PC-9 (cell line): ENCODE measurements around the gene RFLNA. TPM values are rescaled to one million over a fixed set of nuclear protein-coding genes. Genes with fewer than 3 reads are reported as not detected.

Source experiments
- BruUV-seq: library from RNA; stranded (reverse); fragments of 400-500 nt; replicated peaks from 2 replicates; lab custom pipeline; 2021; lab: Mats Ljungman, UMichigan
- CTCF ChIA-PET: fragments of 300-600 bp; sonication (Branson Sonifier 250); formaldehyde crosslinking; loops from one replicate; lab custom pipeline; 2022; ENCODE audit warnings: antibody characterized with exemption; lab: Charles Lee
- POLR2A ChIA-PET: fragments of 300-600 bp; sonication (Branson Sonifier 250); formaldehyde crosslinking; loops from one replicate; lab custom pipeline; 2022; ENCODE audit warnings: antibody characterized with exemption; ENCODE audit not compliant: unreplicated experiment; lab: Charles Lee
- DNase-seq, 2 experiments: peaks; one replicate each; pipeline versions ENCODE4 v3.0.0 to v3.0.0-alpha.2; 2015 to 2022; ENCODE audit warnings: mixed read lengths in 1 of 2
- H2AFZ ChIP-seq: fragments of 200-600 bp; sonication (generic); 2 replicates; pipeline ENCODE4 v1.8.1; 2017; ENCODE audit warnings: antibody characterized with exemption
- H3F3A ChIP-seq: fragments of 200-600 bp; sonication (generic); 2 replicates; pipeline ENCODE4 v1.8.1; 2017; ENCODE audit warnings: antibody characterized with exemption, mild to moderate bottlenecking, low read depth; ENCODE audit not compliant: insufficient read depth
- H3K27ac ChIP-seq: fragments of 200-600 bp; sonication (generic); 2 replicates; pipeline ENCODE4 v1.6.1; 2016; ENCODE audit warnings: mixed run types
- H3K27me3 ChIP-seq: fragments of 200-600 bp; sonication (generic); 2 replicates; pipeline ENCODE4 v1.6.1; 2016; ENCODE audit warnings: low read depth, mixed run types; ENCODE audit not compliant: insufficient read depth
- H3K36me3 ChIP-seq: fragments of 200-600 bp; sonication (generic); 2 replicates; pipeline ENCODE4 v1.6.1; 2016; ENCODE audit warnings: low read depth, mixed run types
- H3K4me1 ChIP-seq: fragments of 200-600 bp; sonication (generic); replicated peaks from 2 replicates; pipeline ENCODE4 v1.6.1; 2016; ENCODE audit warnings: mixed run types; ENCODE audit not compliant: insufficient read depth
- H3K4me2 ChIP-seq: fragments of 200-600 bp; sonication (generic); 2 replicates; pipeline ENCODE4 v1.6.1; 2017; ENCODE audit warnings: mixed run types
- H3K4me3 ChIP-seq: fragments of 200-600 bp; sonication (generic); 2 replicates; pipeline ENCODE4 v1.6.1; 2016; ENCODE audit warnings: mixed run types
- H3K79me2 ChIP-seq: fragments of 200-600 bp; sonication (generic); 2 replicates; pipeline ENCODE4 v1.6.1; 2017; ENCODE audit warnings: low read depth, mixed run types
- H3K9me2 ChIP-seq: fragments of 200-600 bp; sonication (generic); 2 replicates; pipeline ENCODE4 v1.8.1; 2017; ENCODE audit warnings: mild to moderate bottlenecking; ENCODE audit not compliant: insufficient read depth
- H3K9me3 ChIP-seq: fragments of 200-600 bp; sonication (generic); 2 replicates; pipeline ENCODE4 v1.8.1; 2016; ENCODE audit warnings: low read depth; ENCODE audit not compliant: insufficient read depth
- H4K20me1 ChIP-seq: fragments of 200-600 bp; sonication (generic); 2 replicates; pipeline ENCODE4 v1.8.1; 2017; ENCODE audit not compliant: insufficient read depth
- CTCF ChIP-seq: fragments of 200-600 bp; sonication (generic); conservative IDR thresholded peaks from 2 replicates; pipeline ENCODE4 v1.6.1; 2017; ENCODE audit warnings: mixed run types, antibody characterized with exemption, mild to moderate bottlenecking, moderate library complexity
- EZH2 ChIP-seq: fragments of 200-600 bp; sonication (generic); IDR thresholded peaks from 2 replicates; pipeline ENCODE4 v1.8.0; 2017; ENCODE audit warnings: antibody characterized with exemption, low read depth
- intact Hi-C: fragments of 100-400 bp; cut with micrococcal nuclease; formaldehyde crosslinking; loops from one replicate; pipeline ENCODE4 v1.10.0; 2022; ENCODE audit not compliant: unreplicated experiment
- total RNA-seq: library from RNA; stranded (reverse); gene quantifications from 2 replicates; pipeline ENCODE4 v1.2.3, GENCODE V29; 2021

Gene RFLNA
- total RNA-seq, 1 experiment from 2014 or later: not detected

- intact Hi-C loops: no loop called here
- no peak for TF ChIP-seq EZH2
- TF ChIP-seq CTCF: no peak
- Histone ChIP-seq H3K27me3 (no peaks in the 10 kb centered on the region), H2AFZ (no peak overlapping the region), H3K79me2 (no peaks in the 10 kb centered on the region), H3K27ac (no peak overlapping the region), H3F3A (peaks cover 45% of the 10 kb centered on the region; the same call in 1 of the 2 replicates), H3K36me3 (peaks cover 23% of the 10 kb centered on the region), H3K4me3 (no peak overlapping the region), H3K4me1 (no peaks in the 10 kb centered on the region), H4K20me1 (peaks cover 9% of the 10 kb centered on the region), H3K4me2 (no peak overlapping the region), H3K9me3 (peaks cover 4% of the 10 kb centered on the region), H3K9me2 (no peaks in the 10 kb centered on the region)
- DNase-seq: no peak
- CTCF ChIA-PET: interaction anchor here (0.6 kb wide), 1 partner anchor 513 kb away, joined by 4 read pairs; no protein-coding TSS in a partner anchor
- no TSS peak for BruUV-seq
- POLR2A ChIA-PET: no interaction called here
These were observed 33.7 kb downstream of the RFLNA start for GRCh38 chr12:124328636-124329035.

- CTCF ChIA-PET: no interaction called here
These were observed 37.3 kb downstream of the RFLNA start for GRCh38 chr12:124332058-124332672.

GRCh38 chr12:124332900-124333299 lies 38.0 kb downstream of the RFLNA start:
- Histone ChIP-seq H3K4me1 (no peaks in the 10 kb centered on the region), H3K27me3 (no peaks in the 10 kb centered on the region), H3K27ac (no peak overlapping the region), H3K4me3 (no peak overlapping the region), H3K9me2 (no peaks in the 10 kb centered on the region), H3K4me2 (no peak overlapping the region), H3K36me3 (peaks cover 12% of the 10 kb centered on the region), H2AFZ (no peak overlapping the region), H3F3A (peaks cover 45% of the 10 kb centered on the region; the same call in 1 of the 2 replicates), H3K9me3 (no peaks in the 10 kb centered on the region), H4K20me1 (peaks cover 25% of the 10 kb centered on the region), H3K79me2 (no peaks in the 10 kb centered on the region)
- CTCF ChIA-PET: interaction anchor here (0.7 kb wide), 1 partner anchor 401 kb away, joined by 6 read pairs; no protein-coding TSS in a partner anchor
- no peak for DNase-seq
- TF ChIP-seq CTCF (no peak), EZH2 (no peak)
- POLR2A ChIA-PET: interaction anchor here (0.7 kb wide), 1 partner anchor 49 kb away, joined by 3 read pairs; no protein-coding TSS in a partner anchor
- no TSS peak for BruUV-seq
- intact Hi-C loops: no loop called here

More at GRCh38 chr12:124332058-124332672, 37.3 kb downstream of the RFLNA start:
- no TSS peak for BruUV-seq
- no peak for DNase-seq
- H3K4me2 ChIP-seq: no peak overlapping the region
- peaks cover 43% of the 10 kb centered on the region; the same call in 1 of the 2 replicates for H3F3A ChIP-seq
- POLR2A ChIA-PET: interaction anchor here (0.7 kb wide), 1 partner anchor 50 kb away, joined by 3 read pairs; no protein-coding TSS in a partner anchor
- H3K36me3 ChIP-seq: peaks cover 12% of the 10 kb centered on the region
- peak; percentile 52 for TF ChIP-seq CTCF
- no peak for TF ChIP-seq EZH2
- no peaks in the 10 kb centered on the region for H3K79me2 ChIP-seq
- no peak overlapping the region for H3K27ac ChIP-seq
- no peak overlapping the region for H3K4me3 ChIP-seq
- no peak overlapping the region for H2AFZ ChIP-seq
- no peaks in the 10 kb centered on the region for H3K27me3 ChIP-seq
- no peaks in the 10 kb centered on the region for H3K9me2 ChIP-seq
- no peaks in the 10 kb centered on the region for H3K9me3 ChIP-seq
- no peaks in the 10 kb centered on the region for H3K4me1 ChIP-seq
- intact Hi-C loops: no loop called here
- H4K20me1 ChIP-seq: peaks cover 18% of the 10 kb centered on the region
